Astrocyte (in vitro differentiated cells and primary cell): ENCODE data around the gene PRMT2. TPM values are rescaled to one million over a fixed set of nuclear protein-coding genes. Genes with fewer than 3 reads are reported as not detected.

Source experiments
- DNase-seq: peaks from one replicate; pipeline ENCODE4 v3.0.0-alpha.2; 2010; ENCODE audit warnings: low read depth
- FAIRE-seq: peaks from 2 replicates; lab custom pipeline; 2011; peaks lifted over from hg19 to GRCh38; lab: Jason Lieb, UNC
- H2AFZ ChIP-seq: 2 replicates; pipeline ENCODE4 v1.6.0; 2012; ENCODE audit warnings: low read depth, low read length, inconsistent platforms
- H3K27ac ChIP-seq: 2 replicates; pipeline ENCODE4 v1.5.1; 2011; ENCODE audit warnings: low read depth, low read length, inconsistent platforms
- H3K27me3 ChIP-seq: 2 replicates; pipeline ENCODE4 v1.6.0; 2011; ENCODE audit warnings: low read length, inconsistent platforms; ENCODE audit not compliant: insufficient read depth
- H3K36me3 ChIP-seq: 2 replicates; pipeline ENCODE4 v1.5.1; 2011; ENCODE audit warnings: low read length, inconsistent platforms; ENCODE audit not compliant: insufficient read depth
- H3K4me1 ChIP-seq: 2 replicates; pipeline ENCODE4 v1.5.1; 2011; ENCODE audit warnings: low read length, inconsistent platforms; ENCODE audit not compliant: insufficient read depth
- H3K4me2 ChIP-seq: 2 replicates; pipeline ENCODE4 v1.6.0; 2012; ENCODE audit warnings: low read length, inconsistent platforms
- H3K4me3 ChIP-seq: 2 replicates; pipeline ENCODE4 v1.5.1; 2011; ENCODE audit warnings: low read depth, mild to moderate bottlenecking, low read length, inconsistent platforms; ENCODE audit not compliant: insufficient read depth
- H3K79me2 ChIP-seq: 2 replicates; pipeline ENCODE4 v1.6.0; 2012; ENCODE audit warnings: mild to moderate bottlenecking, low read length, inconsistent platforms; ENCODE audit not compliant: insufficient read depth
- H3K9ac ChIP-seq: 2 replicates; pipeline ENCODE4 v1.6.0; 2012; ENCODE audit warnings: mild to moderate bottlenecking, low read length, inconsistent platforms
- H3K9me3 ChIP-seq: 2 replicates; pipeline ENCODE4 v1.5.1; 2012; ENCODE audit warnings: low read depth, mild to moderate bottlenecking, low read length, inconsistent platforms; ENCODE audit not compliant: insufficient read depth
- H4K20me1 ChIP-seq: 2 replicates; pipeline ENCODE4 v1.6.0; 2012; ENCODE audit warnings: low read length, inconsistent platforms; ENCODE audit not compliant: insufficient read depth
- H3K27ac Mint-ChIP-seq: one replicate; pipeline ENCODE4 v1.8.0; 2021; ENCODE audit warnings: mild to moderate bottlenecking, mixed read lengths; ENCODE audit not compliant: unreplicated experiment
- H3K27me3 Mint-ChIP-seq: one replicate; pipeline ENCODE4 v1.8.0; 2021; ENCODE audit warnings: low read depth, mixed read lengths; ENCODE audit not compliant: unreplicated experiment
- H3K36me3 Mint-ChIP-seq: one replicate; pipeline ENCODE4 v1.8.0; 2021; ENCODE audit warnings: low read depth, mixed read lengths; ENCODE audit not compliant: unreplicated experiment
- H3K4me1 Mint-ChIP-seq: one replicate; pipeline ENCODE4 v1.8.0; 2021; ENCODE audit warnings: low read depth, mixed read lengths; ENCODE audit not compliant: unreplicated experiment
- H3K4me3 Mint-ChIP-seq: one replicate; pipeline ENCODE4 v1.8.0; 2021; ENCODE audit warnings: mild to moderate bottlenecking, moderate library complexity, mixed read lengths; ENCODE audit not compliant: unreplicated experiment
- H3K9me3 Mint-ChIP-seq: one replicate; pipeline ENCODE4 v1.8.0; 2021; ENCODE audit warnings: mild to moderate bottlenecking, mixed read lengths; ENCODE audit not compliant: unreplicated experiment
- CTCF ChIP-seq: IDR thresholded peaks from 2 replicates; pipeline ENCODE4 v1.5.1; 2011; ENCODE audit warnings: low read depth, mild to moderate bottlenecking, inconsistent platforms, low read length, moderate library complexity; ENCODE audit not compliant: insufficient read depth
- EZH2 ChIP-seq: IDR thresholded peaks from 2 replicates; pipeline ENCODE4 v1.6.1; 2012; ENCODE audit warnings: mild to moderate bottlenecking, low read length, inconsistent platforms; ENCODE audit not compliant: insufficient read depth
- total RNA-seq: library from RNA; stranded (reverse); gene quantifications from 2 replicates; pipeline ENCODE4 v1.2.1, GENCODE V29; 2021

PRMT2 gene
- total RNA-seq, 1 donor from 2014 or later, result 106 TPM

GRCh38 chr21:46621457-46622182 lies 13.9 kb upstream of the PRMT2 start:
- H3K4me3 Mint-ChIP-seq, result no peak overlapping the region
- H3K9me3 Mint-ChIP-seq, result peaks cover 18% of the 10 kb centered on the region
- Histone ChIP-seq H3K27ac (no peak overlapping the region), H2AFZ (peak overlapping the region; percentile 45), H4K20me1 (no peaks in the 10 kb centered on the region), H3K79me2 (no peaks in the 10 kb centered on the region), H3K4me3 (no peak overlapping the region), H3K27me3 (no peaks in the 10 kb centered on the region), H3K9ac (no peak overlapping the region), H3K4me2 (no peak overlapping the region), H3K4me1 (peaks cover 11% of the 10 kb centered on the region), H3K9me3 (peaks cover 11% of the 10 kb centered on the region), H3K36me3 (no peaks in the 10 kb centered on the region)
- H3K4me1 Mint-ChIP-seq, result peaks cover 23% of the 10 kb centered on the region
- FAIRE-seq, result no peak
- H3K36me3 Mint-ChIP-seq, result peaks cover 6% of the 10 kb centered on the region
- no peaks in the 10 kb centered on the region for H3K27me3 Mint-ChIP-seq
- TF ChIP-seq CTCF, result no peak
- TF ChIP-seq EZH2, result no peak
- H3K27ac Mint-ChIP-seq, result peak overlapping the region; percentile 53
- no peak for DNase-seq

- H3K27ac ChIP-seq, result no peak overlapping the region
- DNase-seq, result no peak
- no peaks in the 10 kb centered on the region for H4K20me1 ChIP-seq
- H3K79me2 ChIP-seq, result no peaks in the 10 kb centered on the region
- H3K27me3 Mint-ChIP-seq, result no peaks in the 10 kb centered on the region
- H3K4me2 ChIP-seq, result peak overlapping the region; percentile 6
- no peaks in the 10 kb centered on the region for H3K36me3 ChIP-seq
- TF ChIP-seq CTCF, result no peak
- TF ChIP-seq EZH2, result no peak
- no peak overlapping the region for H3K4me3 ChIP-seq
- no peaks in the 10 kb centered on the region for H3K27me3 ChIP-seq
- H3K9ac ChIP-seq, result no peak overlapping the region
- H3K9me3 Mint-ChIP-seq, result peaks cover 18% of the 10 kb centered on the region
- H3K4me1 ChIP-seq, result peaks cover 11% of the 10 kb centered on the region
- H3K4me3 Mint-ChIP-seq, result no peak overlapping the region
- peak overlapping the region; percentile 83 for H3K27ac Mint-ChIP-seq
- H3K9me3 ChIP-seq, result peaks cover 11% of the 10 kb centered on the region
- H3K4me1 Mint-ChIP-seq, result peaks cover 23% of the 10 kb centered on the region
- H3K36me3 Mint-ChIP-seq, result peaks cover 6% of the 10 kb centered on the region
- no peak for FAIRE-seq
- H2AFZ ChIP-seq, result peak overlapping the region; percentile 19
Observed at GRCh38 chr21:46622226-46622625, 13.2 kb upstream of the PRMT2 start.

- no peaks in the 10 kb centered on the region for H3K27me3 Mint-ChIP-seq
- Histone ChIP-seq H3K27ac (no peak overlapping the region), H3K4me1 (peaks cover 11% of the 10 kb centered on the region), H3K9me3 (peaks cover 14% of the 10 kb centered on the region), H4K20me1 (no peaks in the 10 kb centered on the region), H3K36me3 (no peaks in the 10 kb centered on the region), H3K79me2 (no peaks in the 10 kb centered on the region), H3K4me3 (no peak overlapping the region), H3K9ac (no peak overlapping the region), H3K27me3 (no peaks in the 10 kb centered on the region), H3K4me2 (no peak overlapping the region), H2AFZ (no peak overlapping the region)
- no peak overlapping the region for H3K27ac Mint-ChIP-seq
- no peak overlapping the region for H3K4me3 Mint-ChIP-seq
- H3K9me3 Mint-ChIP-seq, result peaks cover 24% of the 10 kb centered on the region
- H3K4me1 Mint-ChIP-seq, result peaks cover 23% of the 10 kb centered on the region
- TF ChIP-seq EZH2, result no peak
- TF ChIP-seq CTCF, result no peak
- DNase-seq, result no peak
- FAIRE-seq, result no peak
- peaks cover 6% of the 10 kb centered on the region for H3K36me3 Mint-ChIP-seq
Observed at GRCh38 chr21:46624050-46624449, 11.4 kb upstream of the PRMT2 start.
